Activated naive CD4-positive, alpha-beta T cell treated with anti-CD3 and anti-CD28 coated beads for 36 hours (primary cell): ENCODE data around the gene ZBTB39. TPM values are rescaled to one million over a fixed set of nuclear protein-coding genes. Genes with fewer than 3 reads are reported as not detected.
"Not testable (repeated sequence)": the region's sequence is repeated elsewhere in the genome, so short reads cannot be mapped to it uniquely, and the experiment has no call there.

Experiments used
- CTCF ChIA-PET: fragments of 350-600 bp; sonication (Branson Sonifier 250); formaldehyde crosslinking; loops from one replicate; lab custom pipeline; 2021; ENCODE audit warnings: antibody characterized with exemption; lab: Charles Lee
- DNase-seq: peaks from one replicate; pipeline ENCODE4 v3.0.0-alpha.2; 2020
- H3K27ac Mint-ChIP-seq: one replicate; pipeline ENCODE4 v1.8.0; 2021; ENCODE audit warnings: mild to moderate bottlenecking, mixed read lengths
- H3K27me3 Mint-ChIP-seq: one replicate; pipeline ENCODE4 v1.8.0; 2021; ENCODE audit warnings: low read depth, mixed read lengths
- H3K36me3 Mint-ChIP-seq: one replicate; pipeline ENCODE4 v1.8.0; 2021; ENCODE audit warnings: low read depth, mixed read lengths
- H3K4me1 Mint-ChIP-seq: one replicate; pipeline ENCODE4 v1.8.0; 2021; ENCODE audit warnings: low read depth, mixed read lengths
- H3K4me3 Mint-ChIP-seq: one replicate; pipeline ENCODE4 v1.8.0; 2021; ENCODE audit warnings: mild to moderate bottlenecking, moderate library complexity, mixed read lengths
- H3K9me3 Mint-ChIP-seq: one replicate; pipeline ENCODE4 v1.8.0; 2021; ENCODE audit warnings: mixed read lengths
- intact Hi-C: fragments of 100-400 bp; cut with micrococcal nuclease; formaldehyde crosslinking; loops from one replicate; pipeline ENCODE4 v1.15.1; 2023
- total RNA-seq, 2 experiments: library from RNA; stranded (reverse); gene quantifications; one replicate each; pipeline ENCODE4 v1.2.3, GENCODE V29; 2021

Gene ZBTB39
- total RNA-seq, 2 experiments from 2014 or later = 5.1 to 5.5 TPM

DNA sequence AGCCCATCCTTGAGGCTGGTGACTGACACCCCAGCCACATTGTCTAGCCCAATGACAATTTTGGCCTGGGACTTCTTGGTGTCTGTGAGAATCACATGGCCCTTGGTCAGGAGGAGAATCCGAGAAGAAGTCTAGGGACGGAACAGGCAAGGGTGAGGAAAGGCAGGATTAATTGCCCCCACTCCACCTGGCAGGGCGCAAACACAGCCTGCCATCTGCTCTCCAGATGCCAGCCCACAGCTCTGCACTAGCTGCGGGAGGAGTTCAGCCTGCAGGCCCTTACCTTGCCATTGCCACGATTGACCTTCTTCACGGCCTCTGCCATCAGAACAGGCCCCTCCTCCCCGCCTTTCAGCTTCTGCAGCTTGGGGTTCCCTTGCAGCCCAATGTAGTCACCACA, 23.1 kb upstream of the ZBTB39 start:
- Mint-ChIP-seq H3K36me3 (no peaks in the 10 kb centered on the region), H3K9me3 (no peaks in the 10 kb centered on the region), H3K27me3 (no peaks in the 10 kb centered on the region), H3K27ac (no peak overlapping the region), H3K4me3 (no peak overlapping the region), H3K4me1 (peaks cover 60% of the 10 kb centered on the region)
- intact Hi-C loops = no loop called here
- DNase-seq = no peak
- CTCF ChIA-PET = interaction anchor here (0.6 to 9.2 kb wide), 7 partner anchors 11 to 95 kb away, joined by 3 to 88 read pairs (median 12); partner anchors contain the start of genes STAT6 and TAC3

DNA sequence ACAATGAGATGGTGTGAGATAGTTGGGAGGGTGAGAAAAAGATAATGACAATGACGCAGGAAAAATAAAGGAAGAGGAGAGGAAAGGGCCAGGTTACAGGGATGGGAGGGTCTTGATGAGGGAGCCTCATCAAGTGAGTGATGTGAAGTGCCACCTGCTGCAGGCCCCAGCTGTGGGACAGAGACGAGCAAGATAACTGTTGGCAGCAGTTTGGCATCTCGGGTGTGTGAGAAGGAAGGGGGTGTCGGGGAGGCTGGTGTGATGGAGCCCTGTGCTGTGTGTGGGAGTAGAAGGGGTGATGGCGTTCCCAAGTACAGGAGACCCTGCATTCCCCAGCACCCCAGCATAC, 21.4 kb upstream of the ZBTB39 start:
- intact Hi-C loops = loop anchor here (2.0 kb wide), 1 partner anchor 19 kb away; no protein-coding TSS in a partner anchor
- Mint-ChIP-seq H3K36me3 (no peaks in the 10 kb centered on the region), H3K9me3 (no peaks in the 10 kb centered on the region), H3K4me1 (peaks cover 60% of the 10 kb centered on the region), H3K27me3 (no peaks in the 10 kb centered on the region), H3K4me3 (no peak overlapping the region), H3K27ac (peak overlapping the region; percentile 84)
- peak; percentile 30 for DNase-seq
- CTCF ChIA-PET = interaction anchor here (0.5 to 4.3 kb wide), 20 partner anchors 8 to 526 kb away, joined by 3 to 25 read pairs (median 5); partner anchors contain the start of genes SHMT2, STAT6 and TAC3

DNA sequence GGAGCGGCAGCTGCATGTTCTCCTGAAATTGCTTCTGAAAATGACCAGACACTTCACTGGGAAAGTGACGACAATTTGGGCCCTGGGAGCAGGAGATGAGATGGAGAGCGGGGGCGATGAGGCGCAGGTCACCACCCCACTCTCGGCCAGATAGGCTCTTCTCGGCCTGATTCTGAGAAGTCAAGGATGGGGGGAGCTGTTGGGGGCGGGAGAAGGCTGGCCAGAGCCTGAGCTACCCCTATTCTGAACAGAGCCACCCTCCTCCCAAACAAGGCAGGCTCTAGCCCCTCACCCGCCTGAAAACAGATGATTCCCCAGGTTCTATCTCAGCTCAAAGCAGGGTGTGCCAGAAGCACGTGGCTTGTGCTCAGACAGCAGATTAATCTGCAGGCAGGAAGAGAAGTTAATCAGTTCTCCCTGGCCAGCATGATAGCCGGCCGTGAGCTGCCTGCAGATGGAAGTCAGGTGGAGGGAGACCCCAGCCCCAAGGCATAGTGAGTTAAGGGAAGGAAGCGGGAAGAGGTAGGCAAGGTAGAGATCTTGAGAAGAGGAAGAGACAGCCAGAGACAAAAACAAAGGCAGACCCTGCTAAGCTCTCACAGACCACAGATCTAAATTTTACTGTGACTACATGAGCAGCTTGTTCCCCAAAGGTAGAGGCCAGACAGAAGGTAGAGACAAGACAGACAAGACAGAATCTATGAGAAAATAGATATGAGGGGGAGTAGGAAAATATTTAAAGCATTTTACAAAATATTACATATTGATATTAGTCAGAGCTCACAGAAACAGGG, 20.9 kb upstream of the ZBTB39 start:
- peak; percentile 33 for DNase-seq
- peak overlapping the region; percentile 84 for H3K27ac Mint-ChIP-seq
- H3K27me3 Mint-ChIP-seq = no peaks in the 10 kb centered on the region
- peak overlapping the region; percentile 17 for H3K4me3 Mint-ChIP-seq
- H3K36me3 Mint-ChIP-seq = no peaks in the 10 kb centered on the region
- CTCF ChIA-PET = interaction anchor here (0.5 to 4.3 kb wide), 25 partner anchors 9 to 576 kb away, joined by 3 to 25 read pairs (median 4); partner anchors contain the start of genes SHMT2, STAT6 and TAC3
- intact Hi-C loops = loop anchor here (2.0 kb wide), 1 partner anchor 20 kb away; no protein-coding TSS in a partner anchor
- H3K4me1 Mint-ChIP-seq = peaks cover 62% of the 10 kb centered on the region
- no peaks in the 10 kb centered on the region for H3K9me3 Mint-ChIP-seq

DNA sequence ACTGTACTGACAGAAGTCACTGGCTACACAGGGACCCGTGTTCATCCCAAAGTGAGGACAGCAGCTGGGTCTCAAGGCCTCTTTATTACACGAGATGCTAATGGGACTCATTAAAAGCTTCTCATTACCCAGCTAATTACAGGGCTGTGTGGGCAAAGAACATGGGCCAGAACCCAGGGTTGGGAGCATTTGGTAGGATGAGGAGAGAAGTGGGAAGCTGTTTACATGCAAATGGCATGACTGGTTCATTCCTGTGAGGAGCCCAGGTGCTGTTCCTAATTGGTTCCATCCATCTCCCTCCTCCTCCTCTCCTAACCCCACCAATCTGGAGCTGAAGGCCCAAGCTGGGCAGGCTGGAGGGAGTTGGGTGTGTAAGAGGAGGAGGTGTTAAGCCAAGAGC, 18.9 kb upstream of the ZBTB39 start:
- no peaks in the 10 kb centered on the region for H3K36me3 Mint-ChIP-seq
- intact Hi-C loops = no loop called here
- no peak overlapping the region for H3K4me3 Mint-ChIP-seq
- CTCF ChIA-PET = interaction anchor here (0.6 to 1.7 kb wide), 7 partner anchors 8 to 99 kb away, joined by 3 to 5 read pairs (median 3); partner anchors contain the start of gene STAT6
- peaks cover 58% of the 10 kb centered on the region for H3K4me1 Mint-ChIP-seq
- H3K27ac Mint-ChIP-seq = no peak overlapping the region
- DNase-seq = no peak
- no peaks in the 10 kb centered on the region for H3K9me3 Mint-ChIP-seq
- H3K27me3 Mint-ChIP-seq = no peaks in the 10 kb centered on the region

- H3K4me3 Mint-ChIP-seq, H3K9me3 Mint-ChIP-seq, DNase-seq, H3K27me3 Mint-ChIP-seq, H3K36me3 Mint-ChIP-seq, H3K27ac Mint-ChIP-seq, intact Hi-C loops: not testable (repeated sequence)
- CTCF ChIA-PET = interaction anchor here (0.7 to 1.7 kb wide), 3 partner anchors 12 to 43 kb away, joined by 3 to 4 read pairs (median 3); no protein-coding TSS in a partner anchor
- peaks cover 44% of the 10 kb centered on the region for H3K4me1 Mint-ChIP-seq
These were observed 16.0 kb upstream of the ZBTB39 start for GRCh38 chr12:57022324-57022723.

DNA sequence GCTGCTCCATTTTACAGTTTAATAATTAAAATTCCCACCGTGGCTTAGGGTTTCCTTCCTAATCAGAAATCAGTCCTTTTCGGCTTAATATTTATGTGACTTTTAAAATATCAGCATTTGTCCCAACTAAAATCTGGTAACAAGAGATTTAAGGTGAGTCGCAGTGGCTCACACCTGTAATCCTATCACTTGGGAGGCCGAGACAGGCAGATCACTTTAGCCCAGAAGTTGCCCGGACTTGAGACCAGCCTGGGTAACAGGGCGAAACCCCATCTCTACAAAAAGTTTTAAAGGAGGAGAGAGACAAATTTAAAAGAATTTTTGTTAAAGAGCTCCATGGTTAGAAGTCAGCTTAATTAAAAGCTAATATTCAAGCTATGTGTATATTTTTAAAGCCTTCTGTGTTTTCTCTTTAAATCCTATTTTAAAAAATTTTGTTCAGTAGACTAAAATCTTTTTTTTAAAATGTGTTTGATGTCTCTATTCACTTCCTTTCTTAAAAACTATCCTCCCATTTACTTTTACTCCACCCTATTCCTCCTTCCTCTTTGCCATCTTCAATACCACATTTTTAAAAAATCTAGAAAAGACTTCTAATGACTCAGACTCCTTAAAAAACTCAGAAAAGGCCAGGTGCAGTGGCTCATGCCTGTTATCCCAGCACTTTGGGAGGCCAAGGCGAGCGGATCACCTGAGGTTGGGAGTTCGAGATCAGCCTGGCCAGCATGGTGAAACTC, 13.8 kb upstream of the ZBTB39 start:
- H3K9me3 Mint-ChIP-seq = no peaks in the 10 kb centered on the region
- peaks cover 29% of the 10 kb centered on the region for H3K4me1 Mint-ChIP-seq
- H3K27ac Mint-ChIP-seq = no peak overlapping the region
- intact Hi-C loops = loop anchor here (1.0 kb wide), 1 partner anchor 9 kb away; no protein-coding TSS in a partner anchor
- DNase-seq = no peak
- H3K27me3 Mint-ChIP-seq = no peaks in the 10 kb centered on the region
- H3K4me3 Mint-ChIP-seq = no peak overlapping the region
- CTCF ChIA-PET = interaction anchor here (1.0 to 2.1 kb wide), 6 partner anchors 9 to 59 kb away, joined by 3 to 7 read pairs (median 4); partner anchors contain the start of gene NEMP1
- H3K36me3 Mint-ChIP-seq = no peaks in the 10 kb centered on the region

GRCh38 chr12:57018906-57019305, 12.6 kb upstream of the ZBTB39 start:
- Mint-ChIP-seq H3K9me3 (no peaks in the 10 kb centered on the region), H3K4me1 (peaks cover 31% of the 10 kb centered on the region), H3K27me3 (no peaks in the 10 kb centered on the region), H3K36me3 (no peaks in the 10 kb centered on the region), H3K27ac (no peak overlapping the region), H3K4me3 (no peak overlapping the region)
- CTCF ChIA-PET = interaction anchor here (0.7 to 3.5 kb wide), 13 partner anchors 9 to 596 kb away, joined by 3 to 34 read pairs (median 5); partner anchors contain the start of genes STAT6 and ZBTB39
- no peak for DNase-seq
- intact Hi-C loops = loop anchor here (1.0 kb wide), 1 partner anchor 8 kb away; no protein-coding TSS in a partner anchor

DNA sequence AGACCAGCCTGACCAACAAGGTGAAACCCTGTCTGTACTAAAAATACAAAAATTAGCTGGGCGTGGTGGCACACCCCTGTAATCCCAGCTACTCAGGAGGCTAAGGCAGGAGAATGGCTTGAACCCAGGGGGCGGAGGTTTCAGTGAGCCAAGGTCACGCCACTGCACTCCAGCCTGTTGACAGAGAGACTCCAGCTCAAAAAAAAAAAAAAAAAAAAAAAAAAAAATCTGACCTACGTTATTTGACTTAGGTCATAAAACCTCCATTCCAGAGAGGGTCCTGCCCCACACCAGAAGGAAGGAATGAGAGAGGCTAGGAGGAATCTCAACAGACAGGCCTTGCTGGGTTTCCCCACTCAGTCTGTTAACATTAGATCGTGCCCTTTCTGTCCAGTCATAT, 12.0 kb upstream of the ZBTB39 start:
- intact Hi-C loops, H3K27ac Mint-ChIP-seq, H3K36me3 Mint-ChIP-seq, H3K27me3 Mint-ChIP-seq, DNase-seq, H3K9me3 Mint-ChIP-seq, H3K4me3 Mint-ChIP-seq: not testable (repeated sequence)
- peaks cover 35% of the 10 kb centered on the region for H3K4me1 Mint-ChIP-seq
- CTCF ChIA-PET = interaction anchor here (0.7 to 3.5 kb wide), 11 partner anchors 9 to 596 kb away, joined by 3 to 34 read pairs (median 6); partner anchors contain the start of genes STAT6 and ZBTB39

DNA sequence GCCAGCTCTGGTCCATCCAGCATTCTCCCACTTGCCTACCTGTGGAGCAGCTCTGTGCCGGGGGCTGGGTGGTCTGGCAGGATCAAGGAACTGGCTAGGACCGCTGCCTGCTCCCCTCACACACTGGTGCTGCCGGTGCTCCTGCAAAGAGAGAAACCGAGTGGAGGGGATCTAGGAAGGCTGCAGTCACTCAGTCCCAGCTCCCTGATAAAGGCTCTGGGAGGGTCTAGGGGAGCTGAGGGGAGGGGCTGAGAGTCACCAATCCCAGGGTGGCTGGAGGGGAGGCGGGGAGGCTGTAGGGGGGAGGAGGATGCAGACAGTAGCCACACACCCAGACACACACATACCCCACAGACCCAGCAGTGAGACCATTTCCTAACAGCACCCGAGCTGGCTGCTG, 10.0 kb upstream of the ZBTB39 start, which contains the start of gene TAC3:
TAC3 (minus strand) TSS at position 182 of the 400 bp plus-strand sequence. CDS start 732 bp downstream, outside the sequence.
- H3K9me3 Mint-ChIP-seq = no peaks in the 10 kb centered on the region
- no peaks in the 10 kb centered on the region for H3K36me3 Mint-ChIP-seq
- H3K4me1 Mint-ChIP-seq = peaks cover 45% of the 10 kb centered on the region
- H3K27me3 Mint-ChIP-seq = no peaks in the 10 kb centered on the region
- CTCF ChIA-PET = interaction anchor here (0.6 to 3.5 kb wide), 16 partner anchors 9 to 551 kb away, joined by 3 to 34 read pairs (median 3); partner anchors contain the start of gene ZBTB39
- no peak for DNase-seq
- intact Hi-C loops = no loop called here
- H3K27ac Mint-ChIP-seq = no peak within 1 kb of the TSS
- no peak within 1 kb of the TSS for H3K4me3 Mint-ChIP-seq

DNA sequence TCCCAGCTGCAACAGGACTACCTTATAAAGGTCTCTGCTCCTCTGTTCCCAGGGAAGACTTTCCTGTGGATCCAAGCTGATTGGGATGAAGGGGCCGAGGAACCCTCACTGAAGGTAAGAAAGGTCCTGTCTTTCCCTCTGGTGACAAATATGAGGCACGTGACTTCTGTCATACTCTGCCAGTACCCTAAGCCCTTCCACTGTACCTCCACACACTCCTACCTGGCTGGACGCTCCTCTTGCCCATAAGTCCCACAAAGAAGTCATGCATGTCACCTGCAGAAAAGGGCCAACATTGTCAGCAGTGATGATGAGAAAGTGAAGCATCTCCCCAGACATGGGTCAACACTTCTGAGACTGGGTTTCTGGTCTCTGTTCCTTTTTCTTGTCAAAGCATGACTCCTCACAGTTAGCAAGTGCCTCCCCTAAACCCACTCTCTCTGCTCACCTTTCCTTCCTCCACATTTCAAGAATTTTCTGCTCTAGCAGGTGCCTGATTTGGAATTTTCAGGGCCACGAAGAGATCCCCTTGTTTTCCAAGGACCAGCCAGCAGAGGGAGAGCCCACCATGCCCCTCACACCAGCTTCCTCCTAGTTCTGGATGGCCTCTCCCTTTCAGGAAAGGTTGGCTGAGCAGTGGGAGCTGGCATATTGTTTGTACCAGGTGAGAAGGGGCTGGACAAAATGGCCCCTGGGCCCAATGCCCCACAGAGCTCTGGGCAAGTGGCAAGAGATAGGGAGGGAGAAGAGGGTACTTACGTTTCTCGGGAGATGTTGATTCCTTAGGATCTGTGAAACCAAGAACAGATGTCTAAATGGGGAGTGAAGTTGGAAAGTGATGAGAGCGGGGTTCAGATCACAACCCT, 6.5 kb upstream of the ZBTB39 start:
- Mint-ChIP-seq H3K4me3 (no peak overlapping the region), H3K27ac (peak overlapping the region; percentile 0), H3K36me3 (no peaks in the 10 kb centered on the region), H3K4me1 (peaks cover 50% of the 10 kb centered on the region), H3K27me3 (no peaks in the 10 kb centered on the region), H3K9me3 (no peaks in the 10 kb centered on the region)
- intact Hi-C loops = no loop called here
- no peak for DNase-seq
- CTCF ChIA-PET = interaction anchor here (1.3 to 14.0 kb wide), 5 partner anchors 11 to 259 kb away, joined by 3 to 271 read pairs (median 3); partner anchors contain the start of gene STAT6
